GM13976 (cell line): Measurements from ENCODE around the gene CRADD.

Experiments
- DNase-seq: peaks from one replicate; pipeline ENCODE4 v3.0.0; 2012; ENCODE audit warnings: low spot score
- in situ Hi-C: fragments of 300-500 bp; cut with MboI; formaldehyde crosslinking; loops from one replicate; pipeline ENCODE4 v1.12.0; 2022; ENCODE audit warnings: low sequenced_read_pairs, mixed read lengths, inconsistent platforms; ENCODE audit not compliant: unreplicated experiment
- TF ChIP-seq, protein P1 (sequence below): IDR thresholded peaks from 2 replicates; pipeline ENCODE4 v1.5.1; 2012; ENCODE audit warnings: borderline replicate concordance, mild to moderate bottlenecking; ENCODE audit not compliant: insufficient read depth; ENCODE audit errors: extremely low read depth, missing control alignments, control extremely low read depth

Gene CRADD

DNA sequence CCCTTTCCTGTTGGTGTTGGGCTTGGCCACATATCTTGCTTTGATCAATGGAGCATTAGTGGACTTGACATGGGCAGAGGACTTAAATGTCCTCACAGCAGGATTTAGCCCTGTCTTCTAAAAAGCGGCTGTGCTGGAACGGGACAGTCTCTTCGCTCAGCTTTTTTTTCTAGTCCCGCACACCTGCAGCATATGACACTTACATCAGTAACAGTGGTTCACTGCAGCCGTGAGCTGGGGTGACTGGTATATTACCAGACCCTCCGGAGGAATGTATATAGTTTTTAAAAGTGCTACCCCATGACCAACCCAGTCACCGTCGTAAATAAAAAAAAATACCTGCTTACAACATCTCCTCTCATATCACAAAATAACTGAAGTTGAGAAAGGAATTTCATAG is 164.5 kb downstream of the CRADD start:
- TF ChIP-seq, protein P1, sequence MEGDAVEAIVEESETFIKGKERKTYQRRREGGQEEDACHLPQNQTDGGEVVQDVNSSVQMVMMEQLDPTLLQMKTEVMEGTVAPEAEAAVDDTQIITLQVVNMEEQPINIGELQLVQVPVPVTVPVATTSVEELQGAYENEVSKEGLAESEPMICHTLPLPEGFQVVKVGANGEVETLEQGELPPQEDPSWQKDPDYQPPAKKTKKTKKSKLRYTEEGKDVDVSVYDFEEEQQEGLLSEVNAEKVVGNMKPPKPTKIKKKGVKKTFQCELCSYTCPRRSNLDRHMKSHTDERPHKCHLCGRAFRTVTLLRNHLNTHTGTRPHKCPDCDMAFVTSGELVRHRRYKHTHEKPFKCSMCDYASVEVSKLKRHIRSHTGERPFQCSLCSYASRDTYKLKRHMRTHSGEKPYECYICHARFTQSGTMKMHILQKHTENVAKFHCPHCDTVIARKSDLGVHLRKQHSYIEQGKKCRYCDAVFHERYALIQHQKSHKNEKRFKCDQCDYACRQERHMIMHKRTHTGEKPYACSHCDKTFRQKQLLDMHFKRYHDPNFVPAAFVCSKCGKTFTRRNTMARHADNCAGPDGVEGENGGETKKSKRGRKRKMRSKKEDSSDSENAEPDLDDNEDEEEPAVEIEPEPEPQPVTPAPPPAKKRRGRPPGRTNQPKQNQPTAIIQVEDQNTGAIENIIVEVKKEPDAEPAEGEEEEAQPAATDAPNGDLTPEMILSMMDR = no peak
- DNase-seq = no peak
- in situ Hi-C loops = no loop called here

DNA sequence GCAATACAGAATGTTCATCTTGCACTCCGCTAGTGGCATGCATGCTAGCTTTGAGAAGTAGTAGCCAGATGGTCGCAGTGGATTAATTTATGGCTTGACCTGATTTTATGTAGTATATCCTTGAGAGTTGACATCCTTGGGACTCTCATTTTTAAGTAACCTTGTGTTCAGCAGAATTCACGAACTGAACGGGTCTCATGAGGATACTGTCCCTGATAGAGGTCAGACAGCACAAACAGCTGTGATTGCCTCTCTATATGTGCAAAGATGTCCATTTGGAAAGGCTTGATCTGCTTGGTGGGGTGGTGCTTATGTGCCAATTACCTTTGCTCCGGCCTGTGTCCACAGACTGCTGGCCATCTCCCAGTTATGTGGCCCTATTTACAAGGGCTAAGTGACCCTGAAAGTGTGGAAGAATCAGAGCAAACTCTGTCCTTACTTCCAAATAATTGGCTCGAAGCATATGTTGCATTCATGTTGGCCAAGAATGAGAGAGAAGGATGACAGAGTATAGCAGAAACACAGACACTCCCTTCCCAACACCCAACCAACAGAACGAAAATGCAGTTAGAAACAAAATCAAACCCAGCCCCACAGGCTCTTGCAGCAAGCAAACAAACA is 167.1 kb downstream of the CRADD start:
- TF ChIP-seq, protein P1 = no peak
- in situ Hi-C loops = no loop called here
- DNase-seq = no peak

DNA sequence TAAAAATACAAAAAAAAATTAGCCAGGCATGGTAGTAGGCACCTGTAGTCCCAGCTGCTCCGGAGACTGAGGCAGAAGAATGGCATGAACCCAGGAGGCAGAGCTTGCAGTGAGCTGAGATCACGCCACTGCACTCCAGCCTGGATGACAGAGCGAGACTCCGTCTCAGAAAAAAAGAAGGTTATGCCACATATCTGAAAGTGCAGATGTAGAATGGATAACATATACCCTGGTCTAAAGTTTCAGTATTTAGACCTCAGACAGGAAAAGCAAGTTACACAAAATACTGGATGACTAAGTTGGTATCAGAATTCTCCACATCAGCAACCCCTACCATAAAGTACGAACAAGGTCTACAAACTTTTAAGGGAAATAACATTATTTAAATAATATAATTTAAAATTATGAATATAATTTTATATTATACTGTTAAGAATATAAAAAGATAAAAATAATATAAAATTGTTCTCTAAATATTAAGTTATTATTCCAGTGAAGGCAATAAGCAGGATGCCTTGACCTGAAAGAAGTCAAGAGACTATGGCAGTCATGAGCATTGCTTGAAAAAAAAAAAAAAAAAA is 169.9 kb downstream of the CRADD start:
- TF ChIP-seq, protein P1 = no peak
- DNase-seq = no peak
- in situ Hi-C loops = no loop called here

DNA sequence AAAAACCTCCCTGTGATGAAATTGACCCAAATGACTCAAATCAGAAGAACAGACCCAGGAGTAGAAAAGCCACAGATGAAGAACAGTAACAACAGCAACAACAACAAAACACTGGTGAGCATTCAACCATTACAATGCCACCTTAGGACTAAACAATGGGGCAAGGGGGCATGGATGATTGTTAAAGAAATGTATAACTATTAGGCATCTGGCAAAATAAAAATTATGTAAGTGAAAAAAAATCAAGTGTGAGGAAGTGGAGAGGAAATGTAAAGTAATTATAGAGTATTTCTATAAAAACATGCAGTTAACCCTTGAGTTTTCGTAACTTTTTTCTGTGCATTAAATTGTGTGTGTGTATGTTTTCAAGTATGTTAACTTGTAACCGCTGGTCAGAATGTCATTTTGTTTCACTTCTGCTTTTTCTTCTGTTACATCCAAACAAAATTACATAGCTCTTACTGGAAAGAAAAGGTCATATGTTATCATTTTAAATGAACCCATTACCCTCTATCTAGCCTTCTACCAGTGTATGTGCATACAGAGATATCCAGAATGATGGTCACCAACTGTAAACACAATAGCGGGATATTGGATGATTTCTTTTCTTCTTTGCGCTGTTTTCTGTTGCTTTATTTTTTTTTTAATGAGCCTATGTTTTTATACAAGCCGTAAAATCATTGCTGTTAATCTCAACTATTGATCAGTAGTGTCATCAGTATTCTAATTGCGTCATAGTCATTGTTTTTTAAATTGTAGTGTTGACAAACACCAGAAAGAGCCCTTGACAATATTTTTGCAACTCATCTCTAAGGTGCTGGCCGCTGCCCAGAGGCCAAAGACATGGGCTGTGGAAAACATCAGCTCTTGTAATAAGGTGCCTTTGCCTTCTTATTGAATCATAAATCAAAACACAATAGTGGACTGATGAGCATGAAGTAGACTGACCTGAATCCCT is 170.6 kb downstream of the CRADD start:
- in situ Hi-C loops = no loop called here
- peak; percentile 71 for DNase-seq
- TF ChIP-seq, protein P1 = no peak

DNA sequence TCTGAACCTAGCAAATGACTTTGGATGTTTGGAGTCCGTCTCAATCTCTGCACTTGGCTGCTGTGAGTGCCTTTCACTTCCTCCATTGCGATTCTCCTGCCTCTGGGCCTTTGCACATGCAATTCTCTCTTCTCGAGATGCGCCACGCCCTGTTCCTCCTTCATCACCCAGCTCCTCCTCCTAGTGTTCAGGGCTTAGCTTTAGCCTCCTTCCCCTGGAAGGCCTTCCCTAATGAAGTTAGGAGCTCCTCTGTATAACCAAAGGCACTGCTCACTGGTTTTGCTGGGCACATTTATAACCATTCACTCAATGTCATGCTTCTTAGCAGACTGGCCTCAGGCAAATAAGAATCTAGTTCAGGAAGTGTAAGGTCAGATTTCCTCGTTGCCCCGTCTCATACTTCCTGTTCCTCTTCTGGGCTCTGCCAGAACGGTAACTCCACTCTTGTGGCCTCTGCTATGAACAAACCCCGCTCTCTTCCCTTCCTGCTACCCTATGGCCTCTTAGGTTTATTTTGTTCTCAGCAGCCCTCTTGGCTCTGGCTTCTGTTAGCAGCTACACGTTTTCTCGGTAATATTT is 171.4 kb downstream of the CRADD start:
- in situ Hi-C loops = no loop called here
- TF ChIP-seq, protein P1 = no peak

DNA sequence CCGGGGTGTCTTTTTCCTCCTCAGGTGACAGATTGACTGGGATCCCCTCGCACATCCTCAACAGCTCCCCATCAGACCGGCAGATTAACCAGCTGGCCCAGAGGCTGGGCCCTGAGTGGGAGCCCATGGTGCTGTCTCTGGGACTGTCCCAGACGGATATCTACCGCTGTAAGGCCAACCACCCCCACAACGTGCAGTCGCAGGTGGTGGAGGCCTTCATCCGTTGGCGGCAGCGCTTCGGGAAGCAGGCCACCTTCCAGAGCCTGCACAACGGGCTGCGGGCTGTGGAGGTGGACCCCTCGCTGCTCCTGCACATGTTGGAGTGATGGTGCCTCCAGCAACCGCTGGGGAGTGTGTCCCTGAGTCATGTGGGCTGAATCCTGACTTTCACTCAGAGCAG is 172.8 kb downstream of the CRADD start:
- TF ChIP-seq, protein P1 = no peak
- in situ Hi-C loops = no loop called here
- no peak for DNase-seq

More for the DNA sequence above, 171.4 kb downstream of the CRADD start:
- peak; percentile 24 for DNase-seq
